Measurements from ENCODE around the gene TMED10. TPM values are rescaled to one million over a fixed set of nuclear protein-coding genes. Genes with fewer than 3 reads are reported as not detected.

TMED10 gene
- total and polyA plus RNA-seq, 11 donors, result 56.4 to 398 (median 275) TPM

DNA sequence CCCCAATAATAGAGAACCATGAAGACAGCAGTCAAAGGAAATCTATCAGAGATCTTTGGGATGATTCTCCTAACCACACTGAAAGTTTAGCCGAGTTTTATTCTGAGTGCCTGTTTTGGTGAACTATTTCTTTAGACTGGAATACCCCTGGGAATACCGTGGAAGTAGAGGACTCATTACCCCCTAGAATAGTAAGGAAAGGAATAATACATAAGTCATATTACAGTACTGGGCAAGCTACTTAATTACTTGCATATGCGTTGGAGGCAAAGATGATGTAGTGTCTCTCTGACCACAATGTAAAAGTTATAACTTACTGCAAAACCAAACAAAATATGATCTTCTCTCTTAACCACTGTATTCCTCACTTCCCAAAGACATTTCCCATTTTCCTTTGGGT lies 81.5 kb downstream of the TMED10 start:
- TF ChIP-seq POLR2A (IDR thresholded peaks at IDR 0.05), result no peak
- TF ChIP-seq, protein P1, sequence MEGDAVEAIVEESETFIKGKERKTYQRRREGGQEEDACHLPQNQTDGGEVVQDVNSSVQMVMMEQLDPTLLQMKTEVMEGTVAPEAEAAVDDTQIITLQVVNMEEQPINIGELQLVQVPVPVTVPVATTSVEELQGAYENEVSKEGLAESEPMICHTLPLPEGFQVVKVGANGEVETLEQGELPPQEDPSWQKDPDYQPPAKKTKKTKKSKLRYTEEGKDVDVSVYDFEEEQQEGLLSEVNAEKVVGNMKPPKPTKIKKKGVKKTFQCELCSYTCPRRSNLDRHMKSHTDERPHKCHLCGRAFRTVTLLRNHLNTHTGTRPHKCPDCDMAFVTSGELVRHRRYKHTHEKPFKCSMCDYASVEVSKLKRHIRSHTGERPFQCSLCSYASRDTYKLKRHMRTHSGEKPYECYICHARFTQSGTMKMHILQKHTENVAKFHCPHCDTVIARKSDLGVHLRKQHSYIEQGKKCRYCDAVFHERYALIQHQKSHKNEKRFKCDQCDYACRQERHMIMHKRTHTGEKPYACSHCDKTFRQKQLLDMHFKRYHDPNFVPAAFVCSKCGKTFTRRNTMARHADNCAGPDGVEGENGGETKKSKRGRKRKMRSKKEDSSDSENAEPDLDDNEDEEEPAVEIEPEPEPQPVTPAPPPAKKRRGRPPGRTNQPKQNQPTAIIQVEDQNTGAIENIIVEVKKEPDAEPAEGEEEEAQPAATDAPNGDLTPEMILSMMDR (IDR thresholded peaks at IDR 0.05), result no peak
- 80 to 94% (median 90%) methylated on average over 3 of the region's 3 CpGs for WGBS, 4 donors
- no peak overlapping the region for H3K27ac ChIP-seq
- no peaks in the 10 kb centered on the region for H3K27me3 ChIP-seq
- intact Hi-C loops (cut with DNase I), result no loop called here
- H3K4me1 ChIP-seq, result peaks cover 0 to 6% (median 0%) of the 10 kb centered on the region in 12 donors
- DNase-seq (no peak), ATAC-seq (no peak)
- no peaks in the 10 kb centered on the region for H3K9me3 ChIP-seq
- H3K4me3 ChIP-seq, result no peak overlapping the region
- H3K36me3 ChIP-seq, result peaks cover 0 to 100% (median 100%) of the 10 kb centered on the region in 9 donors

DNA sequence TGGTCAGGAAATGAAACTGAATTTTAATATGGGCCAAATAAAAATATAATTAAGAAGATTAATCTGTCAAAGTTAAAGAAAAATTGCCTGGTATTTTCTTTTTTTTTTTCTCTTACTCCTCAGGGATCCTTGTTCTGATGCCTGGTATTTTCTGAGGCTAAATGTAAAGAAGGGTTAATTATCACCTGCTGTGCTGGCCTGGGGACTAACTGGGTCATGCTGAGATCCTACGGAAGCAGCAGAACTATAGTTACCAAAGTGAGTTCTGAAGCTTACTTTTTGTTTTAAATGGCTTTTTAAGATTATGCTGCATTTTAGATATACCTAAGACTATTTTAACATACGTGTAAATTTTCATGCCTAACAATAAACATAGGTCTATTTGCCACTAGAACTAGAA lies 83.7 kb downstream of the TMED10 start:
- Histone ChIP-seq H3K36me3 (peaks cover 0 to 99% (median 94%) of the 10 kb centered on the region in 9 donors), H3K27me3 (no peaks in the 10 kb centered on the region)

DNA sequence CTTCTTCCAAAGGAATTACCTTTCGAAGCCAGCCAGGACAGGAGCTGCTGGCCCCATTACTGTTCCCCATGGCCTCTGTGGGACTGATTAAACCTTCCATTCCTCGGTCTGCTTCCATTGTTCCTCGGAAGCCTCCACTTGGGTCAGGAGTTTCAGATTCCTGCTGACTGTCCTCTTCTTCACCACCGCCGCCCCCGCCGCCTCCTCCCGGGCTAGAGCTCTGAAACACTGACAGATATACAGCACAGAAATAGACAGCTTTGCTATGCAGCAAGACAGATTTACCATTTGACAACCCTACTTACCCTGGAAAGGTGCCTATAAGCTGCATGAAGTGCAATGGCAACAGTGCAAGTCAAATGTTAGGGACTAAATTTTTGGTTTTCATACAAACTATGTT lies 85.2 kb downstream of the TMED10 start:
- no peaks in the 10 kb centered on the region for H3K9me3 ChIP-seq
- TF ChIP-seq, protein P1 (IDR thresholded peaks at IDR 0.05), result no peak
- no peak for TF ChIP-seq POLR2A (IDR thresholded peaks at IDR 0.05)
- intact Hi-C loops (cut with DNase I), result loop anchor here in 1 of 10 donors (2.0 kb wide), 1 partner anchor 178 kb away; no protein-coding TSS in a partner anchor
- no peak for ATAC-seq
- no peak overlapping the region for H3K4me3 ChIP-seq
- H3K27me3 ChIP-seq, result no peaks in the 10 kb centered on the region
- DNase-seq, result no peak
- peaks cover 0 to 99% (median 94%) of the 10 kb centered on the region in 9 donors for H3K36me3 ChIP-seq
- no peak overlapping the region for H3K27ac ChIP-seq
- H3K4me1 ChIP-seq, result no peaks in the 10 kb centered on the region
- WGBS, 4 donors, result 81 to 86% (median 83%) methylated on average over 8 of the region's 8 CpGs

More for the DNA sequence above, 83.7 kb downstream of the TMED10 start:
- no peak for ATAC-seq
- TF ChIP-seq POLR2A (IDR thresholded peaks at IDR 0.05), result no peak
- TF ChIP-seq, protein P1 (IDR thresholded peaks at IDR 0.05), result no peak
- 74 to 87% (median 79%) methylated on average over 2 of the region's 2 CpGs for WGBS, 4 donors
- Histone ChIP-seq H3K4me3 (no peak overlapping the region), H3K4me1 (peaks cover 0 to 6% (median 0%) of the 10 kb centered on the region in 12 donors), H3K27ac (no peak overlapping the region), H3K9me3 (no peaks in the 10 kb centered on the region)
- intact Hi-C loops (cut with DNase I), result no loop called here
- no peak for DNase-seq

DNA sequence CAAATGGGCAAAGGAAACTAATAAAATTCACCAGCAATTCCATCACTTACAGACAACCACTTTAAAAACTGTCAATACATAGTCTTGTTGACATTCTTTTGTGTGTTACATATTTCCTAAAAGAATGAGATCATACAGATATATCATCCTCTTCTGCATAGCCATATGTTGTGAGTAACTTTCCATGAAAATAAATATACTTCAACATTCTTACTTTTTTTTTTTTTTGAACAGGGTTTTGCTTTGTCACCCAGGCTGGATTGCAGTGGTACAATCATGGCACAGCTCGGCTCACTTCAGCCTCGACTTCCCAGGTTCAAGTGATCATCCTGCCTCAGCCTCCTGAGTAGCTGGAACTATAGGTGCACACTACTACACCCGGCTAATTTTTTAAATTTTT lies 86.1 kb downstream of the TMED10 start:
- TF ChIP-seq, protein P1 (IDR thresholded peaks at IDR 0.05), result no peak
- no peak for TF ChIP-seq POLR2A (IDR thresholded peaks at IDR 0.05)
- no peak overlapping the region for H3K4me3 ChIP-seq
- DNase-seq (no peak), ATAC-seq (no peak)
- no peaks in the 10 kb centered on the region for H3K27me3 ChIP-seq
- H3K9me3 ChIP-seq, result no peaks in the 10 kb centered on the region
- intact Hi-C loops (cut with DNase I), result loop anchor here in 1 of 10 donors (2.0 kb wide), 1 partner anchor 178 kb away; no protein-coding TSS in a partner anchor
- no peak overlapping the region for H3K27ac ChIP-seq
- no peaks in the 10 kb centered on the region for H3K4me1 ChIP-seq
- peaks cover 0 to 99% (median 94%) of the 10 kb centered on the region in 9 donors for H3K36me3 ChIP-seq
- 91 to 92% (median 92%) methylated on average over 3 of the region's 3 CpGs for WGBS, 4 donors
